Trophoblast cell (in vitro differentiated cells and primary cell): ENCODE results near the gene PRKAR1B.

Experiments used
- DNase-seq, 2 donors: peaks; one replicate each; pipeline ENCODE4 v3.0.0-alpha.2; 2016
- H2AFZ ChIP-seq: 2 replicates; pipeline ENCODE4 v1.6.1; 2013; ENCODE audit warnings: low read length, moderate library complexity, mild to moderate bottlenecking; ENCODE audit not compliant: insufficient read depth, poor library complexity
- H2AK5ac ChIP-seq: 2 replicates; pipeline ENCODE4 v1.6.1; 2013; ENCODE audit warnings: mild to moderate bottlenecking, low read length
- H2BK120ac ChIP-seq: 2 replicates; pipeline ENCODE4 v1.6.1; 2013; ENCODE audit warnings: low read length, mild to moderate bottlenecking, moderate library complexity; ENCODE audit not compliant: insufficient read depth, poor library complexity
- H2BK12ac ChIP-seq: 2 replicates; pipeline ENCODE4 v1.6.1; 2013; ENCODE audit warnings: mild to moderate bottlenecking, low read length, moderate library complexity
- H2BK5ac ChIP-seq: 2 replicates; pipeline ENCODE4 v1.6.1; 2013; ENCODE audit warnings: low read length, low read depth, moderate library complexity, mild to moderate bottlenecking; ENCODE audit not compliant: poor library complexity
- H3K14ac ChIP-seq: 2 replicates; pipeline ENCODE4 v1.6.1; 2013; ENCODE audit warnings: mild to moderate bottlenecking, low read length
- H3K18ac ChIP-seq: 2 replicates; pipeline ENCODE4 v1.6.1; 2013; ENCODE audit warnings: mild to moderate bottlenecking, low read length
- H3K23ac ChIP-seq: 2 replicates; pipeline ENCODE4 v1.6.1; 2013; ENCODE audit warnings: low read length
- H3K27ac ChIP-seq: 2 replicates; pipeline ENCODE4 v1.5.1; 2013; ENCODE audit warnings: low read depth, mild to moderate bottlenecking, inconsistent platforms, low read length, moderate library complexity
- H3K27me3 ChIP-seq: 2 replicates; pipeline ENCODE4 v1.6.1; 2013; ENCODE audit warnings: inconsistent platforms, mild to moderate bottlenecking, low read length, moderate library complexity; ENCODE audit not compliant: insufficient read depth
- H3K36me3 ChIP-seq, 2 experiments: 1 replicate in 1 of 2; 2 replicates in 1 of 2; pipeline ENCODE4 v1.6.1; 2013; ENCODE audit warnings: low read length in 2 of 2, mild to moderate bottlenecking in 2 of 2, moderate library complexity in 1 of 2; ENCODE audit not compliant: insufficient read depth in 2 of 2, control insufficient read depth in 1 of 2
- H3K4ac ChIP-seq: 2 replicates; pipeline ENCODE4 v1.6.1; 2013; ENCODE audit warnings: low read depth, mild to moderate bottlenecking, low read length, moderate library complexity
- H3K4me1 ChIP-seq, 2 experiments: 1 replicate in 1 of 2; 2 replicates in 1 of 2; pipeline ENCODE4 v1.6.1; 2013; ENCODE audit warnings: low read length in 2 of 2, mild to moderate bottlenecking in 2 of 2, moderate library complexity in 1 of 2; ENCODE audit not compliant: insufficient read depth in 2 of 2, control insufficient read depth in 1 of 2
- H3K4me2 ChIP-seq: 2 replicates; pipeline ENCODE4 v1.6.1; 2013; ENCODE audit warnings: inconsistent platforms, mild to moderate bottlenecking, low read length, moderate library complexity
- H3K4me3 ChIP-seq: 2 replicates; pipeline ENCODE4 v1.5.1; 2013; ENCODE audit warnings: mild to moderate bottlenecking, low read depth, low read length, inconsistent platforms
- H3K79me1 ChIP-seq: one replicate; pipeline ENCODE4 v1.6.1; 2013; ENCODE audit warnings: low read length
- H3K79me2 ChIP-seq: 2 replicates; pipeline ENCODE4 v1.6.1; 2013; ENCODE audit warnings: low read length, mild to moderate bottlenecking; ENCODE audit not compliant: control insufficient read depth, insufficient read depth, poor library complexity
- H3K9ac ChIP-seq: 2 replicates; pipeline ENCODE4 v1.6.1; 2013; ENCODE audit warnings: mild to moderate bottlenecking, low read length
- H3K9me3 ChIP-seq: 2 replicates; pipeline ENCODE4 v1.6.1; 2013; ENCODE audit warnings: low read depth, mild to moderate bottlenecking, control low read depth, inconsistent platforms, low read length; ENCODE audit not compliant: insufficient read depth
- H4K12ac ChIP-seq: 2 replicates; pipeline ENCODE4 v1.6.1; 2013; ENCODE audit warnings: low read depth, mild to moderate bottlenecking, low read length, moderate library complexity
- H4K8ac ChIP-seq: 2 replicates; pipeline ENCODE4 v1.6.1; 2013; ENCODE audit warnings: low read depth, mild to moderate bottlenecking, low read length, moderate library complexity
- H4K91ac ChIP-seq: one replicate; pipeline ENCODE4 v1.6.1; 2013; ENCODE audit warnings: low read depth, mild to moderate bottlenecking, low read length, moderate library complexity
- WGBS: extraction: QIAGEN DNeasy Blood & Tissue Kit; methylation state at CpG from one replicate; pipeline ENCODE4 v1.1.7; 2013; ENCODE audit warnings: missing lambda C conversion rate; ENCODE audit not compliant: insufficient read length, insufficient coverage; ENCODE audit errors: extremely low coverage; 5-methylcytosine and 5-hydroxymethylcytosine counted together

The PRKAR1B gene

GRCh38 chr7:633381-634018 is 93.6 kb downstream of the PRKAR1B start:
- no peak overlapping the region for H3K4ac ChIP-seq
- no peak overlapping the region for H3K14ac ChIP-seq
- H3K36me3 ChIP-seq, result no peaks in the 10 kb centered on the region
- H3K9ac ChIP-seq, result no peak overlapping the region
- H3K27ac ChIP-seq, result no peak overlapping the region
- H4K12ac ChIP-seq, result no peak overlapping the region
- no peak overlapping the region for H2BK5ac ChIP-seq
- no peak for DNase-seq
- no peak overlapping the region for H2AK5ac ChIP-seq
- no peak overlapping the region for H4K91ac ChIP-seq
- H3K79me1 ChIP-seq, result no peaks in the 10 kb centered on the region
- H2BK12ac ChIP-seq, result no peak overlapping the region
- no peak overlapping the region for H3K4me3 ChIP-seq
- peaks cover 2% of the 10 kb centered on the region for H3K79me2 ChIP-seq
- no peaks in the 10 kb centered on the region for H3K27me3 ChIP-seq
- no peak overlapping the region for H3K23ac ChIP-seq
- H4K8ac ChIP-seq, result no peak overlapping the region
- H2AFZ ChIP-seq, result no peak overlapping the region
- H2BK120ac ChIP-seq, result no peak overlapping the region
- no CpG with 5 or more reads among the region's 12 CpGs for WGBS
- no peaks in the 10 kb centered on the region for H3K4me1 ChIP-seq
- no peak overlapping the region for H3K18ac ChIP-seq
- no peak overlapping the region for H3K4me2 ChIP-seq
- H3K9me3 ChIP-seq, result no peaks in the 10 kb centered on the region

GRCh38 chr7:632831-633210 is 94.3 kb downstream of the PRKAR1B start:
- H3K4me2 ChIP-seq, result no peak overlapping the region
- H3K9me3 ChIP-seq, result no peaks in the 10 kb centered on the region
- H3K23ac ChIP-seq, result no peak overlapping the region
- H2AFZ ChIP-seq, result no peak overlapping the region
- no peak overlapping the region for H4K8ac ChIP-seq
- no peak overlapping the region for H3K9ac ChIP-seq
- H3K79me1 ChIP-seq, result no peaks in the 10 kb centered on the region
- H3K79me2 ChIP-seq, result peaks cover 2% of the 10 kb centered on the region
- H2BK5ac ChIP-seq, result no peak overlapping the region
- no peak overlapping the region for H4K91ac ChIP-seq
- H2BK12ac ChIP-seq, result no peak overlapping the region
- H3K14ac ChIP-seq, result no peak overlapping the region
- H3K36me3 ChIP-seq, result no peaks in the 10 kb centered on the region
- H2BK120ac ChIP-seq, result no peak overlapping the region
- no peak overlapping the region for H3K4me3 ChIP-seq
- H3K4ac ChIP-seq, result no peak overlapping the region
- H3K27ac ChIP-seq, result no peak overlapping the region
- H4K12ac ChIP-seq, result no peak overlapping the region
- WGBS, result no CpG with 5 or more reads among the region's 23 CpGs
- H3K4me1 ChIP-seq, result no peaks in the 10 kb centered on the region
- H2AK5ac ChIP-seq, result no peak overlapping the region
- DNase-seq, result no peak
- H3K18ac ChIP-seq, result no peak overlapping the region
- H3K27me3 ChIP-seq, result no peaks in the 10 kb centered on the region

- H3K79me2 ChIP-seq, result peaks cover 2% of the 10 kb centered on the region
- H3K14ac ChIP-seq, result no peak overlapping the region
- no peak overlapping the region for H2BK120ac ChIP-seq
- H2BK12ac ChIP-seq, result no peak overlapping the region
- H3K79me1 ChIP-seq, result no peaks in the 10 kb centered on the region
- H3K23ac ChIP-seq, result no peak overlapping the region
- no peaks in the 10 kb centered on the region for H3K9me3 ChIP-seq
- H3K27ac ChIP-seq, result no peak overlapping the region
- no peaks in the 10 kb centered on the region for H3K4me1 ChIP-seq
- H4K8ac ChIP-seq, result no peak overlapping the region
- no peak for DNase-seq
- no peak overlapping the region for H3K9ac ChIP-seq
- H4K91ac ChIP-seq, result no peak overlapping the region
- no peak overlapping the region for H2BK5ac ChIP-seq
- no peaks in the 10 kb centered on the region for H3K36me3 ChIP-seq
- no peak overlapping the region for H4K12ac ChIP-seq
- no peak overlapping the region for H2AK5ac ChIP-seq
- no peaks in the 10 kb centered on the region for H3K27me3 ChIP-seq
- H2AFZ ChIP-seq, result no peak overlapping the region
- H3K4ac ChIP-seq, result no peak overlapping the region
- H3K18ac ChIP-seq, result no peak overlapping the region
- WGBS, result no CpG with 5 or more reads among the region's 39 CpGs
- H3K4me2 ChIP-seq, result no peak overlapping the region
- H3K4me3 ChIP-seq, result no peak overlapping the region
These were observed 94.9 kb downstream of the PRKAR1B start for GRCh38 chr7:631964-632830.

- H2BK5ac ChIP-seq, result no peak overlapping the region
- H3K4ac ChIP-seq, result no peak overlapping the region
These were observed 95.8 kb downstream of the PRKAR1B start for GRCh38 chr7:631291-631711.

More at GRCh38 chr7:631291-631711, 95.8 kb downstream of the PRKAR1B start:
- Histone ChIP-seq H3K27ac (no peak overlapping the region), H3K4me1 (no peaks in the 10 kb centered on the region), H2AK5ac (no peak overlapping the region), H3K79me1 (no peaks in the 10 kb centered on the region), H4K91ac (no peak overlapping the region), H3K36me3 (no peaks in the 10 kb centered on the region), H3K9me3 (no peaks in the 10 kb centered on the region), H4K12ac (no peak overlapping the region), H3K23ac (no peak overlapping the region), H2BK12ac (no peak overlapping the region), H4K8ac (no peak overlapping the region), H3K27me3 (no peaks in the 10 kb centered on the region), H3K79me2 (peaks cover 2% of the 10 kb centered on the region), H3K14ac (no peak overlapping the region), H3K9ac (no peak overlapping the region), H3K4me2 (no peak overlapping the region), H2BK120ac (no peak overlapping the region), H2AFZ (no peak overlapping the region), H3K18ac (no peak overlapping the region), H3K4me3 (no peak overlapping the region)
- no CpG with 5 or more reads among the region's 17 CpGs for WGBS
- no peak for DNase-seq
